Osteoblast (primary cell): ENCODE data around the gene POU2F1. TPM values are rescaled to one million over a fixed set of nuclear protein-coding genes. Genes with fewer than 3 reads are reported as not detected.

Source experiments
- DNase-seq: peaks from one replicate; pipeline ENCODE4 v3.0.0; 2011; ENCODE audit warnings: low spot score, mixed read lengths; ENCODE audit not compliant: insufficient read length; ENCODE audit errors: missing footprints
- H2AFZ ChIP-seq: 2 replicates; pipeline ENCODE4 v1.6.0; 2011; ENCODE audit warnings: mild to moderate bottlenecking, low read length
- H3K27ac ChIP-seq: 2 replicates; pipeline ENCODE4 v1.5.1; 2011; ENCODE audit warnings: mild to moderate bottlenecking, low read depth, low read length, moderate library complexity
- H3K27me3 ChIP-seq: 2 replicates; pipeline ENCODE4 v1.6.0; 2012; ENCODE audit warnings: mild to moderate bottlenecking, control low read depth, inconsistent platforms, low read length, moderate library complexity; ENCODE audit not compliant: insufficient read depth
- H3K36me3 ChIP-seq: 2 replicates; pipeline ENCODE4 v1.5.1; 2011; ENCODE audit warnings: mild to moderate bottlenecking, low read length, control low read depth, moderate library complexity; ENCODE audit not compliant: insufficient read depth
- H3K4me1 ChIP-seq: 2 replicates; pipeline ENCODE4 v1.5.1; 2011; ENCODE audit warnings: mild to moderate bottlenecking, low read length, control low read depth, moderate library complexity; ENCODE audit not compliant: insufficient read depth
- H3K4me2 ChIP-seq: 2 replicates; pipeline ENCODE4 v1.6.0; 2011; ENCODE audit warnings: mild to moderate bottlenecking, low read length; ENCODE audit not compliant: insufficient read depth
- H3K4me3 ChIP-seq: fragments of 200-600 bp; sonication (generic); 3 replicates; pipeline ENCODE4 v1.5.1; 2012; ENCODE audit warnings: mild to moderate bottlenecking, low read length, inconsistent platforms; ENCODE audit not compliant: insufficient read depth
- H3K79me2 ChIP-seq: 2 replicates; pipeline ENCODE4 v1.6.0; 2012; ENCODE audit warnings: mild to moderate bottlenecking, low read length, control low read depth, inconsistent platforms; ENCODE audit not compliant: insufficient read depth
- H3K9me3 ChIP-seq: 2 replicates; pipeline ENCODE4 v1.5.1; 2011; ENCODE audit warnings: low read depth, low read length, control low read depth
- H4K20me1 ChIP-seq: 2 replicates; pipeline ENCODE4 v1.6.0; 2012; ENCODE audit warnings: mild to moderate bottlenecking, low read length, control low read depth; ENCODE audit not compliant: insufficient read depth
- total RNA-seq: library from RNA; depleted of rRNA; stranded (reverse); fragments of >200 nt; gene quantifications from 2 replicates; pipeline ENCODE4 v1.2.3, GENCODE V29; 2012
- TF ChIP-seq, protein P1 (sequence below): IDR thresholded peaks from 2 replicates; pipeline ENCODE4 v1.5.1; 2011; ENCODE audit warnings: mild to moderate bottlenecking, low read depth, low read length, moderate library complexity; ENCODE audit errors: extremely low read depth

The POU2F1 gene
- total RNA-seq, 1 donor = 11.6 TPM

DNA sequence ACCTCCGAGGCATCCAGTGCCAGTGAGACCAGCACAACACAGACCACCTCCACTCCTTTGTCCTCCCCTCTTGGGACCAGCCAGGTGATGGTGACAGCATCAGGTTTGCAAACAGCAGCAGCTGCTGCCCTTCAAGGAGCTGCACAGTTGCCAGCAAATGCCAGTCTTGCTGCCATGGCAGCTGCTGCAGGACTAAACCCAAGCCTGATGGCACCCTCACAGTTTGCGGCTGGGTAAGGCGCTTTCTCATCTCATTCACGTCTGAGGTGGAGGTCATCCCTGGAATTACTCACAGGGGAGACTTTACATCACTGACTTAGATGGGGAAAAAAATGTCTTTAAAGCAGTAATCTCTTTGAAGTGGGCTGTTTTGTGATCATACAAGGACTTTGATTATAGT lies 191.4 kb downstream of the POU2F1 start:
- Histone ChIP-seq H3K4me1 (no peaks in the 10 kb centered on the region), H4K20me1 (no peaks in the 10 kb centered on the region), H2AFZ (no peak overlapping the region), H3K4me3 (no peak overlapping the region), H3K79me2 (no peaks in the 10 kb centered on the region), H3K36me3 (peaks cover 10% of the 10 kb centered on the region), H3K27ac (no peak overlapping the region), H3K27me3 (no peaks in the 10 kb centered on the region), H3K4me2 (no peak overlapping the region), H3K9me3 (no peaks in the 10 kb centered on the region)
- no peak for DNase-seq
- TF ChIP-seq, protein P1, sequence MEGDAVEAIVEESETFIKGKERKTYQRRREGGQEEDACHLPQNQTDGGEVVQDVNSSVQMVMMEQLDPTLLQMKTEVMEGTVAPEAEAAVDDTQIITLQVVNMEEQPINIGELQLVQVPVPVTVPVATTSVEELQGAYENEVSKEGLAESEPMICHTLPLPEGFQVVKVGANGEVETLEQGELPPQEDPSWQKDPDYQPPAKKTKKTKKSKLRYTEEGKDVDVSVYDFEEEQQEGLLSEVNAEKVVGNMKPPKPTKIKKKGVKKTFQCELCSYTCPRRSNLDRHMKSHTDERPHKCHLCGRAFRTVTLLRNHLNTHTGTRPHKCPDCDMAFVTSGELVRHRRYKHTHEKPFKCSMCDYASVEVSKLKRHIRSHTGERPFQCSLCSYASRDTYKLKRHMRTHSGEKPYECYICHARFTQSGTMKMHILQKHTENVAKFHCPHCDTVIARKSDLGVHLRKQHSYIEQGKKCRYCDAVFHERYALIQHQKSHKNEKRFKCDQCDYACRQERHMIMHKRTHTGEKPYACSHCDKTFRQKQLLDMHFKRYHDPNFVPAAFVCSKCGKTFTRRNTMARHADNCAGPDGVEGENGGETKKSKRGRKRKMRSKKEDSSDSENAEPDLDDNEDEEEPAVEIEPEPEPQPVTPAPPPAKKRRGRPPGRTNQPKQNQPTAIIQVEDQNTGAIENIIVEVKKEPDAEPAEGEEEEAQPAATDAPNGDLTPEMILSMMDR = no peak

DNA sequence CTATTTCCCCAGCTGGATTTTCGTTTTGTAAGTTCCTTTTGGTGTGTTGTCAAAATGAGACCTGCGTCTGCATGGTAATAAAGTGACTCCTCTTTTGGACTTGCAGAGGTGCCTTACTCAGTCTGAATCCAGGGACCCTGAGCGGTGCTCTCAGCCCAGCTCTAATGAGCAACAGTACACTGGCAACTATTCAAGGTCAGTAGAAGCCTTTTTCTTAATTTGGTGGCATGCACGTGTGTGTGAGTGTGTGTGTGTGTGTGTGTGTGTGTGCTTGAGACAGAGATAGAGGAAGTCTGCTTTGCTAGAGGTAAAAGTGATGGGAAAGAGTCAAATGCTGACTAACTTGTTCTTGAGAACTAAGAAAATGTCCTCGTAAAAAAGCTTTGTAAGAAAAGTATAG lies 192.2 kb downstream of the POU2F1 start:
- no peak overlapping the region for H3K27ac ChIP-seq
- no peak overlapping the region for H3K4me2 ChIP-seq
- H4K20me1 ChIP-seq = no peaks in the 10 kb centered on the region
- no peak overlapping the region for H2AFZ ChIP-seq
- no peaks in the 10 kb centered on the region for H3K79me2 ChIP-seq
- peaks cover 10% of the 10 kb centered on the region for H3K36me3 ChIP-seq
- no peaks in the 10 kb centered on the region for H3K4me1 ChIP-seq
- TF ChIP-seq, protein P1 = no peak
- DNase-seq = no peak
- H3K4me3 ChIP-seq = no peak overlapping the region
- H3K9me3 ChIP-seq = no peaks in the 10 kb centered on the region
- no peaks in the 10 kb centered on the region for H3K27me3 ChIP-seq

DNA sequence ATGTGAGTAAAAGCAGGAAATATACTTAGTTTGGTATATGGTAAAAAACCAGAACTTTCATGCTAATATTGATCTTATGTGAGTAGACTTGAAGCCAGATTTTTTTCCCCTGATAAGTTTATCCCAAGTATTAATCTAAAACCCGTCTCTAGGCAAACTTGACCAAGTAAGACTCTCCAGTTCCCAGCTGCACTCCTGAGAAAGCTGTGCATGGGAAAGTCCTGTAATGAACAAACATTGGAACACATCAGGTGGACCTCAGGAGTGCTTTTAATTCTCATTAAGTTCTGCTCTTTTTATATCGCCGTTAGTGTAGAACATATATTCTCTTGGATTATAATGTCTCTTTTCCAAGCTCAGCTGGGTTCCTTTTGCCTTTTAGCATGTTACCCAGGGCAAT lies 192.6 kb downstream of the POU2F1 start:
- TF ChIP-seq, protein P1 = no peak
- Histone ChIP-seq H3K4me1 (no peaks in the 10 kb centered on the region), H3K4me3 (no peak overlapping the region), H3K9me3 (no peaks in the 10 kb centered on the region), H3K27me3 (no peaks in the 10 kb centered on the region), H2AFZ (no peak overlapping the region), H3K36me3 (peaks cover 10% of the 10 kb centered on the region), H3K27ac (no peak overlapping the region), H4K20me1 (no peaks in the 10 kb centered on the region), H3K79me2 (no peaks in the 10 kb centered on the region), H3K4me2 (no peak overlapping the region)
- DNase-seq = no peak

DNA sequence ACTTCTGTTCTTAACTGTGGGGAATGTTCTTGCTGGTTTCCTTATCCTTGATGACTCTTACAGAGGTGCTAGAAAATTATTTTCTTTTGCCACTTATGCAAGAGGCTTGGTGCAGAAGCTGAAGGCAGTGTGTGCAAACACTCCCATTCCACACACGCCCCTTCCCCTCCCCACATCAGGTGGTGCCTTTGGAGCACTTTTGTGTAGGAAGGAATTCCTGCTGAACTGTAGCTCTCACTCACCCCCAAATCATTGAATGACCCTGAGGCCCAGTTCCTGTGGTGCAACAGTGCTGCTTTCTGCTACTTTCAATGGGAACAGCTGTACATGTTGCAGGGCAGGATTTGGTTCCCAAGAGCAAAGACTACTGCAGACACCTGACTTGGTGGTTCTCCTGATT lies 195.8 kb downstream of the POU2F1 start:
- H3K9me3 ChIP-seq = no peaks in the 10 kb centered on the region
- peaks cover 10% of the 10 kb centered on the region for H3K36me3 ChIP-seq
- DNase-seq = no peak
- no peak overlapping the region for H3K4me2 ChIP-seq
- H3K79me2 ChIP-seq = no peaks in the 10 kb centered on the region
- TF ChIP-seq, protein P1 = no peak
- H3K27me3 ChIP-seq = no peaks in the 10 kb centered on the region
- no peaks in the 10 kb centered on the region for H4K20me1 ChIP-seq
- H3K27ac ChIP-seq = no peak overlapping the region
- H2AFZ ChIP-seq = no peak overlapping the region
- H3K4me1 ChIP-seq = no peaks in the 10 kb centered on the region
- no peak overlapping the region for H3K4me3 ChIP-seq
